GM21723 (cell line): Measurements from ENCODE around the gene SLC35F4.
"Not testable (repeated sequence)": the region's sequence is repeated elsewhere in the genome, so short reads cannot be mapped to it uniquely, and the experiment has no call there.

Experiments used
- ATAC-seq: cut with Tn5 transposase; IDR thresholded peaks from one replicate; pipeline ENCODE4 v1.9.1; 2021; ENCODE audit warnings: mild to moderate bottlenecking, moderate library complexity; ENCODE audit not compliant: unreplicated experiment

The SLC35F4 gene

GRCh38 chr14:57729208-57730187, 136.4 kb downstream of the SLC35F4 start:
- ATAC-seq, result no peak

- no peak for ATAC-seq
These were observed 140.4 kb downstream of the SLC35F4 start for GRCh38 chr14:57725399-57726077.

- ATAC-seq, result not testable (repeated sequence)
These were observed 143.8 kb downstream of the SLC35F4 start for GRCh38 chr14:57722141-57722540.

GRCh38 chr14:57714487-57714931, 151.4 kb downstream of the SLC35F4 start:
- ATAC-seq, result no peak

GRCh38 chr14:57712698-57713097, 153.2 kb downstream of the SLC35F4 start:
- no peak for ATAC-seq

- no peak for ATAC-seq
These were observed 153.8 kb downstream of the SLC35F4 start for GRCh38 chr14:57712102-57712501.

GRCh38 chr14:57709909-57710308, 156.0 kb downstream of the SLC35F4 start:
- no peak for ATAC-seq

GRCh38 chr14:57709086-57709485, 156.8 kb downstream of the SLC35F4 start:
- ATAC-seq, result not testable (repeated sequence)

- ATAC-seq, result no peak
These were observed 158.7 kb downstream of the SLC35F4 start for GRCh38 chr14:57707219-57707618.

- no peak for ATAC-seq
These were observed 161.1 kb downstream of the SLC35F4 start for GRCh38 chr14:57704763-57705162.

GRCh38 chr14:57699947-57700346, 165.9 kb downstream of the SLC35F4 start:
- ATAC-seq, result no peak

GRCh38 chr14:57692671-57693070, 173.2 kb downstream of the SLC35F4 start:
- ATAC-seq, result no peak

GRCh38 chr14:57687416-57687815, 178.5 kb downstream of the SLC35F4 start:
- no peak for ATAC-seq

GRCh38 chr14:57686304-57686703, 179.6 kb downstream of the SLC35F4 start:
- ATAC-seq, result no peak

GRCh38 chr14:57671021-57671420, 194.9 kb downstream of the SLC35F4 start:
- no peak for ATAC-seq

GRCh38 chr14:57660208-57660607, 205.7 kb downstream of the SLC35F4 start:
- ATAC-seq, result no peak

- ATAC-seq, result no peak
These were observed 206.8 kb downstream of the SLC35F4 start for GRCh38 chr14:57659052-57659451.

GRCh38 chr14:57657487-57657886, 208.4 kb downstream of the SLC35F4 start:
- ATAC-seq, result no peak

GRCh38 chr14:57656853-57657252, 209.0 kb downstream of the SLC35F4 start:
- ATAC-seq, result no peak

GRCh38 chr14:57652769-57653168, 213.1 kb downstream of the SLC35F4 start:
- ATAC-seq, result no peak

- ATAC-seq, result no peak
These were observed 224.1 kb downstream of the SLC35F4 start for GRCh38 chr14:57641776-57642175.

- no peak for ATAC-seq
These were observed 225.9 kb downstream of the SLC35F4 start for GRCh38 chr14:57640036-57640435.
